GM18951 (cell line): ENCODE measurements around the gene EPHA8.

Experiments
- POLR2A ChIP-seq: IDR thresholded peaks from 4 replicates; pipeline ENCODE4 v1.6.1; 2011; ENCODE audit warnings: mild to moderate bottlenecking; ENCODE audit not compliant: insufficient read length, insufficient read depth; ENCODE audit errors: extremely low read depth
- in situ Hi-C: fragments of 300-500 bp; cut with MboI; formaldehyde crosslinking; loops from one replicate; pipeline ENCODE4 v1.12.0; 2022; ENCODE audit warnings: low sequenced_read_pairs, mixed read lengths, inconsistent platforms; ENCODE audit not compliant: unreplicated experiment

The EPHA8 gene

DNA sequence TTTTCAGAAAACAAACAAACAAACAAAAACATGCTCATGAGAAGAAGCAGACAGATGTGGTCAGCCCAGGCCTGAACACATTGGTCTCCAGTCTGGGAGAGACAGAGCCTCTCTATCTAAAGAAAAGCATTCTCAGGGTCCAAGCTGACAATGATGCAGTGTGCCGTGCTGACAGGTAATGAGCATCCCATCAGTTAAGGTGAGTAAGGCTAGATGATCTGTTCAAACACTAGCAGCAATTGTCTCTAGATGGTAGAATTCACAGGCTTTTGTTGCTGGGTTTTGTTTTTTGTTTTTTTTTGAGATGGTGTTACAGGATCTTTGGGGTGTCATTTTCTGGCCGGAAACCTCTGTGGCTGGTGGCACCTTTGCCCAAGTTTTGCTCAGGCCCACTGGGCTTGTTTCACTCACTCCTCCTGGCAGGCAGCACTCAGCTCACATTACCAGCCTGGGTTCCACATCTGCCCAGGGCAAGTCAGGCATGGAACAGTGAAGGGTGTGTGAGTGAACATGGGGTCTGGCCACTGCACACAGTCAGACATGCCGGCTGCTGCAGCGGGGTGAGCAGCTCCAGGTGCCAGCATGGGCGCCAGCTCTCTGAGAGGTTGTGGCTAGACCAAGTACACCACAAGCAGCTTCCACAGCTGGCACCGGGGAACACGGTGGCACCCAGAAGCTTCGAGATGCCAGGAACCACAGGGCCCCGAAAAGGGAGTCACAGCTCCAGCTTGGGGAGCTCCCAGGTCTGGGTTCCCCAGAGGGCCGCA lies 70.6 kb downstream of the EPHA8 start:
- in situ Hi-C loops, result no loop called here

DNA sequence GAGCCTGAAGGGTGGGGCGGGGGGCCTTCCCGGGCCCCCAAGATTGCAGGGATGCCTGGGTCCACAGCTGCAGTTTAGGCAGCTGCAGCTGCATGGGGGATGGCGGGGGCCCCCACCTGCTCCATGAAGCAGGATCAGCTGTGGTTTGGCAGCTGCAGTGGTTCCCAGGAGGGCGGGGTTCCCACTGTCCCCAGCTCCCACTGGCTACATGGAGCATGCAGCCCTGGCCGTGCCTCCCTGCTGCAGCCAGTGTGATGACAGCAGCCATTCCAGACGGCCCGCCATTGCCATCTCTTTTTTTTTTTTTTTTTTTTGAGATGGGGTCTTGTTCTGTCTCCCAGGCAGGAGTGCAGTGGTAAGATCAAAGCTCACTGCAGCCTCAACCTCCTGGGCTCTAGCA lies 72.1 kb downstream of the EPHA8 start:
- TF ChIP-seq POLR2A, result no peak
- in situ Hi-C loops, result no loop called here

More for the DNA sequence above, 70.6 kb downstream of the EPHA8 start:
- TF ChIP-seq POLR2A, result no peak

DNA sequence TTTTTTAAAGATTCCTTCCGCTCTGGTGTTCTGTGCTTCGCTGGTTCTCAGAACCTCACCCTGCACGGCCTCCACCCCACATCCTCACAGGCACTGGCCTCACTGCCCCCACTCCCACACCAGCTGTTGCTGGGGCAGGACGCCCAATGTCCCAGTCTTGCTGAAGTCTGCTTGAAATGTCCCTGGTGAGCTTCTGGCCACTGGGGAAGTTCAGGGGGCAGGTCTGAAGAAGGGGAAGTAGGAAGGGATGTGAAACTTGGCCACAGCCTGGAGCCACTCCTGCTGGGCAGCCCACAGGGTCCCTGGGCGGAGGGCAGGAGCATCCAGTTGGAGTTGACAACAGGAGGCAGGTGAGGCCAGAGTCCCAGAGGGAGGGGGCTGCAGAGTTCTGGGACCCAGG lies 73.1 kb downstream of the EPHA8 start, which contains the start of gene C1QA:
Gene C1QA, plus strand, starts transcription at position 276 of the 400 bp plus-strand sequence. CDS start 989 bp downstream, outside the sequence.
- in situ Hi-C loops, result no loop called here
- TF ChIP-seq POLR2A, result no peak

DNA sequence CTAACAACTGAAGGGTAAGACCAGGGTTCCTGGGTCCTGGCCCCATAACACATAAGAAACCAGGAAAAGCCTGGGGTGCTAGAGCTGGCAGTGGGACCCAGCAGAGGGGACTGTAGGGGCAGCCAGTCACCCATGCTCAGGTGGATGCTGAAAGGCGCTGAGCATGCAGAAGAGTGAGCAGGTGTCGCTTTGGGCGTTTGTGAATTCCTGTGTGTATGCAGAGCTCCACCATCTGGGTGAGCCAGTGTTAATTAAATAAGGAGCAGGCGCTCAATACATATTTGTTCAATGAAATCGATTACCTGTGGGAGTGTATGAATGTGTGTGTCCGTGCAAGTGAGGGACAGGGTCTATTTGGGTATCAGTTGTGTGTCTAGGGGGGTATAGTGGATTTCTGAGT lies 73.6 kb downstream of the EPHA8 start:
- in situ Hi-C loops, result no loop called here
- no peak for TF ChIP-seq POLR2A

DNA sequence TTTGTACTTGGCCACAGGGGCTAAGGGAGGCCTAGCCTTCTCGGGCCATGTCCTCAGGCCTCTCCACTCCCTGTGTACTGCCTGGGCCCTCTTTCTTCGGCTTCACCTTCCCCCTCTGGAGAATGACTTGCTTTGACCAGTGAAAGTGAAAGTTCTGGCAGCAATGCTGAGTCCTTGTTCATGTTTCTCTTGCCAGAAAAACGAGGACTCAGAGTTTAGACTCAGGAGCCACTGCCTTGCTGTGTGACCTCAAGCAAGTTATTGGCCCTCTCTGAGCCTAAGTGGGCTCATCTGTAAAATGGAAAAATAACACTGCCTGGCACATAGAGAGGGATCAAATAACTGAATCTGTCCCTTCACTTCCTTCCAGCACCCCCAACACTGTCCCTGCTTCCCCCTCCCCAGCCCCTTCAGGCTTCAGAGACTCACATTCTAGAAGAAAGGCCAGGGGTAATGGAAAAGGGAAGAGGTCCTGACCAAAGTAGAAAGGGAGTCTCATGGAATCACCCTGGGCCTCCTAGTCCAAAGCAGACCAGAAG lies 74.7 kb downstream of the EPHA8 start:
- in situ Hi-C loops, result no loop called here

DNA sequence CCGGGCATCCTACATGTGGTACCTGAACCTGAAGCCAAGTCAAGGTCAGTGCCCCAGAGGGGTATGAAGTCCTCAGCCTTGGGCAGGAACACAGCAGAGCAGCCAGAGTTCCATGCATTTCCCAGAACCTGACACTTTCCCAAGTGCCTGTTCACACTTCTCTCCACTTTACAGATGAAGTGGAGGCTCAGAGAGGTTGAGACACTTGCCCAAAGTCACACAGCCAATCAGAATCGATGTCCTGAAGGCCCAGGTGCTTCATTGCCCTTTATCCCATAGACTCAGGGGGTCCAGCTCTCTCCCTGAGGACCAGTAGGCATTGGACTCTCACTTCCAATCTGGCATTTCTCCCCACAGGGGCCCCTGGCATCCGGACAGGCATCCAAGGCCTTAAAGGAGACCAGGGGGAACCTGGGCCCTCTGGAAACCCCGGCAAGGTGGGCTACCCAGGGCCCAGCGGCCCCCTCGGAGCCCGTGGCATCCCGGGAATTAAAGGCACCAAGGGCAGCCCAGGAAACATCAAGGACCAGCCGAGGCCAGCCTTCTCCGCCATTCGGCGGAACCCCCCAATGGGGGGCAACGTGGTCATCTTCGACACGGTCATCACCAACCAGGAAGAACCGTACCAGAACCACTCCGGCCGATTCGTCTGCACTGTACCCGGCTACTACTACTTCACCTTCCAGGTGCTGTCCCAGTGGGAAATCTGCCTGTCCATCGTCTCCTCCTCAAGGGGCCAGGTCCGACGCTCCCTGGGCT lies 75.4 kb downstream of the EPHA8 start:
- TF ChIP-seq POLR2A, result no peak
- in situ Hi-C loops, result no loop called here

More for the DNA sequence above, 74.7 kb downstream of the EPHA8 start:
- TF ChIP-seq POLR2A, result no peak

DNA sequence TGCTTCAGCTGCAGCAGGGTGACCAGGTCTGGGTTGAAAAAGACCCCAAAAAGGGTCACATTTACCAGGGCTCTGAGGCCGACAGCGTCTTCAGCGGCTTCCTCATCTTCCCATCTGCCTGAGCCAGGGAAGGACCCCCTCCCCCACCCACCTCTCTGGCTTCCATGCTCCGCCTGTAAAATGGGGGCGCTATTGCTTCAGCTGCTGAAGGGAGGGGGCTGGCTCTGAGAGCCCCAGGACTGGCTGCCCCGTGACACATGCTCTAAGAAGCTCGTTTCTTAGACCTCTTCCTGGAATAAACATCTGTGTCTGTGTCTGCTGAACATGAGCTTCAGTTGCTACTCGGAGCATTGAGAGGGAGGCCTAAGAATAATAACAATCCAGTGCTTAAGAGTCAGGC lies 76.0 kb downstream of the EPHA8 start:
- no peak for TF ChIP-seq POLR2A
- in situ Hi-C loops, result no loop called here

DNA sequence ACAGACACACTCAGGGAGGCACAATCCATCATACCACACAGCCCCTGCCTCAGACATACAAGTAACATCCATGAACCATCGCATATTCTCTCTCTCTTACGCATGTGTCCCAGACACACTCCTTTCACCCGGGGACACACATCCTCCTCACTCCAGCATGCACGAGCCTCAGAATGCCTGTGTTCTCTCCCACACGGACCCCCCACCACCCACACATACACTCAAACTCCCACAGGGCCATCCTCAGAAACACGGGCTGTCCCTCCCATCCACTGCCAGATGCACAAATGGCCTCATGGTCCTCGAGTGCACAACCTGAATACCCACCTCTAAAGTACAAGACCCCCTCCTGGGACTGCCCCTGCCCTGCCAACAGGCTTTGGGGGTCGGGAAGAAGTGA lies 78.0 kb downstream of the EPHA8 start:
- in situ Hi-C loops, result loop anchor here (10.0 kb wide), 1 partner anchor 226 kb away; no protein-coding TSS in a partner anchor
- TF ChIP-seq POLR2A, result no peak

DNA sequence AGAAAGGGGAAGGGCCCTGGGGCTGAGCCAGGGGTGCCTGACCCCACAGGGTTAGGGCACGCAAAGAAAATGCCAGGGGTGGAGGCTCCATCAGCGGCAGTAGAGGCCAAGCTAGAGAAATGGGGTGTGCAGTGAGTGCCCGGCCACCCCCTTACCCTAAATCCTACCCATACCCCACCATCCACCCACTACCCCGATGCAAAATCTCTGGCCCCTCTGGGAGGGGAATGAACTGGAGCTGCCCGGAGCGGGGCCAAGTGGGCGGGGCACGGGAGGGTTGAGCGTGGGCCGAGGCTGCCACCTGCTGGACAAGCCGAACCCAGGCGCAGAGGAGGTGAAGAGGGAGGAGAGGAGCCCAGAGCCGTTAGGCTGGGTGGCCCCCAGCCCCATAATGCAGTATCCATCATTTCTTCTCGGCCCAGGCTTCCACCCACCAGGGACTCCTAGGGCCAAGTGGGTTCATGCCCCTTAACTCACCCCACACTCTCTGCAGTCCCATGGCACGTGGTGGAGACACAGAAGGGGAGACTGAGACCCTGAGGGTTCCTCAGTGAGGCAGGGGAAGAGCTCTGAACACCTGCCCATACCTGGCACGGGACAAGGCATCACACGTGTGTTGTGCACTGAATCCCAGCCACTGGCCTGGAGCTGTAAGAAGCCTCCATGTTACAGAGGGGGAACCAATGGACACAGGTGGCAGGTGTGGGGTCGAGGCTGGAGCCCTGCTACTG lies 78.8 kb downstream of the EPHA8 start:
- in situ Hi-C loops, result loop anchor here (10.0 kb wide), 1 partner anchor 227 kb away; no protein-coding TSS in a partner anchor

DNA sequence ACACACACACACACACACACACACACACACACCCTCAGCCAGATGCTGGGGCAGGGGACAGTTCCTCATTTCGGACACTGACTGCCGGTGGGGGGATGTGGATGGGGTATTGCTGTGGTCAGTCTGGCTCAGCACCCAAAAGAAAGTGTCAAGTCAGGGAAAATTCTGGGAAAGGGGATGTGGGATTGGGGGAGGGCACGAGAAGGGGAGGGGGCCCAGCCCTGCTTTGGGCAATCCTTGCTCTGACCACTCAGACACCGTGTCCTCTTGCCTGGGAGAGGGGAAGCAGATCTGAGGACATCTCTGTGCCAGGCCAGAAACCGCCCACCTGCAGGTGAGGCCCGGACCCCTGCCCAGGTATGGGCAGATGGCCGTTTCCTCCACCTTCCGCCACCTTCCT lies 80.1 kb downstream of the EPHA8 start, which contains the start of gene C1QC:
Gene C1QC, plus strand, starts transcription at position 253 of the 400 bp plus-strand sequence. CDS start 391 bp downstream, outside the sequence.
- no peak for TF ChIP-seq POLR2A
- in situ Hi-C loops, result loop anchor here (10.0 kb wide), 1 partner anchor 229 kb away; no protein-coding TSS in a partner anchor

More for the DNA sequence above, 78.8 kb downstream of the EPHA8 start:
- no peak for TF ChIP-seq POLR2A

DNA sequence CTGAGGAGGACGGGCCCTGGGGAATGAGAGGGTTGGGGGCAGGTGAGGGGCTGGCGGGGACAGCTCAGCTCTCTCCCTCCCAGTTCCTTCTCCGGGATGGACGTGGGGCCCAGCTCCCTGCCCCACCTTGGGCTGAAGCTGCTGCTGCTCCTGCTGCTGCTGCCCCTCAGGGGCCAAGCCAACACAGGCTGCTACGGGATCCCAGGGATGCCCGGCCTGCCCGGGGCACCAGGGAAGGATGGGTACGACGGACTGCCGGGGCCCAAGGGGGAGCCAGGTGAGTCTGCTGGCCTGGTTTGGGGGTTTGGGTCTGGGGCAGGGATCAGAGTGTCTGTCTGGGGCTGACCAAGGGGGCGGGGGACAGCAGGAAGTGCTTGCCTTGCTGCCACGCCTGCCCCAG lies 80.6 kb downstream of the EPHA8 start:
- in situ Hi-C loops, result loop anchor here (10.0 kb wide), 1 partner anchor 229 kb away; no protein-coding TSS in a partner anchor
- no peak for TF ChIP-seq POLR2A

DNA sequence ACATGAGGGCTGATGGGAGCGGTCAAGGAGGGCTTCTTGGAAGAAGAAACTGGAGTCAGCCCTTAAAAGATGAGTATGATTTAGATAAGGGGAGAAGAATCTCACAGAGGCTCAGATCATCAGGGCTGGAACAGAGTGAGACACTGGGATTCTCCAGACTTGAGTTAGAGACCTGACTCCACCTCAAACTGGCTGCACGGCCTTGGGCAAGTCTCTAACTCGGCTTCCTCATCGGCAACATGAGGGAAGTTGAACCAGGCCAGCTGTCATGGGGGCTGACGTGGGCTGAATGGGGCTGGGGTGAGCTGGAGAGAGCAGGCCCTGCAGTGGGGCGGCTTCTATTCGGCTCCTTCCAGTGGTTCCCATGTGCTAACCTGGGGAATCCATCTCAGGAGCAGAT lies 82.6 kb downstream of the EPHA8 start:
- TF ChIP-seq POLR2A, result no peak
- in situ Hi-C loops, result loop anchor here (10.0 kb wide), 1 partner anchor 231 kb away; no protein-coding TSS in a partner anchor
